Measurements from ENCODE around the gene RGS16. TPM values are rescaled to one million over a fixed set of nuclear protein-coding genes. Genes with fewer than 3 reads are reported as not detected.

RGS16 gene
- total RNA-seq, 1 donor from 2014 or later = 9.7 TPM

DNA sequence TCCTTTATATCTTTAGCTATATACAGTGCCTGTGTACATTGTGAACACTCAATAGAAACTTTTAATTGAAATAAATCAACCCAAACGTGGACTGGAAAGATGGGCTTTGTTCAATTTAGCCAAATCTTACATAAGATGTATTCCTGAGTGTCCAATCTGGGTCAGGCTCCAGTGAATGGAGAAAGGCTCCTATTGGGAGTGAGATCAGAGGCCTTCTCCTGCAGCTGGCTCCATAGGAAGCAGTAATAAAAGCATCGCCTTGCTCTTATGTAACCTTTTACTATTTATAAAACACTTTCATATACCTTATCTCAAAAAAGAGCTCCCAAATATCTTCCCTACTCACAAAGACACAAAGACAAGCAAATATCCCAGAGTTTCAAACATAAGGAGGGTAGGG is 24.9 kb upstream of the RGS16 start:
- no peaks in the 10 kb centered on the region for H3K27me3 Mint-ChIP-seq
- no peak overlapping the region for H3K27ac Mint-ChIP-seq
- no peak for DNase-seq (ENCODE audit: extremely low spot score, unreplicated experiment)
- peaks cover 64% of the 10 kb centered on the region for H3K4me1 Mint-ChIP-seq (ENCODE audit: unreplicated experiment)
- H3K4me3 Mint-ChIP-seq = no peak overlapping the region
- no peaks in the 10 kb centered on the region for H3K36me3 Mint-ChIP-seq
- H3K9me3 Mint-ChIP-seq = no peaks in the 10 kb centered on the region
- TF ChIP-seq CTCF (conservative IDR thresholded peaks at IDR 0.05) = no peak

- no peak overlapping the region for H3K4me3 Mint-ChIP-seq
- no peak for DNase-seq (ENCODE audit: extremely low spot score, unreplicated experiment)
- no peaks in the 10 kb centered on the region for H3K36me3 Mint-ChIP-seq
- TF ChIP-seq CTCF (conservative IDR thresholded peaks at IDR 0.05) = no peak
- H3K27ac Mint-ChIP-seq = no peak overlapping the region
- peaks cover 60% of the 10 kb centered on the region for H3K4me1 Mint-ChIP-seq (ENCODE audit: unreplicated experiment)
- no peaks in the 10 kb centered on the region for H3K9me3 Mint-ChIP-seq
- H3K27me3 Mint-ChIP-seq = peaks cover 3% of the 10 kb centered on the region
Observed at GRCh38 chr1:182628657-182629056, 24.5 kb upstream of the RGS16 start.

GRCh38 chr1:182627622-182628021 is 23.4 kb upstream of the RGS16 start:
- Mint-ChIP-seq H3K4me1 (ENCODE audit: unreplicated experiment) (peaks cover 56% of the 10 kb centered on the region), H3K36me3 (no peaks in the 10 kb centered on the region), H3K27me3 (peaks cover 3% of the 10 kb centered on the region), H3K9me3 (no peaks in the 10 kb centered on the region), H3K27ac (no peak overlapping the region), H3K4me3 (no peak overlapping the region)
- no peak for DNase-seq (ENCODE audit: extremely low spot score, unreplicated experiment)
- TF ChIP-seq CTCF (conservative IDR thresholded peaks at IDR 0.05) = no peak

DNA sequence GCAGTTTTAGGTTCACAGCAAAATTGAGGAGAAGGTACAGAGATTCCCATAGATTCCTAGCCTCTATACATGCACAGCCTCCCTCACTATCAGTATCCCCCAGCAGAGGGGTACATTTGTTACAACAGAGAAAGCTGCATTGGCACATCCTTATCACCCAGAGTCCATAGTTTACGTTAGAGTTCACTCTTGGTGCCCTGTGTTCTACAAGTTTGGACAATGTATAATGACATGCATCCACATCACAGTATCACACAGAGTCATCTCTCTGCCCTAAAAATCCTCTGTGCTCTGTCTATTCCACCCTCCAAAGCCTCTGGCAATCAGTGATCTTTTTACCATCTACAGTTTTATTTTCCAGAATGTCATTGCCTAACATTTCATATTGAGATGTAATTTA is 22.3 kb upstream of the RGS16 start:
- peaks cover 3% of the 10 kb centered on the region for H3K27me3 Mint-ChIP-seq
- no peak for TF ChIP-seq CTCF (conservative IDR thresholded peaks at IDR 0.05)
- peaks cover 48% of the 10 kb centered on the region for H3K4me1 Mint-ChIP-seq (ENCODE audit: unreplicated experiment)

DNA sequence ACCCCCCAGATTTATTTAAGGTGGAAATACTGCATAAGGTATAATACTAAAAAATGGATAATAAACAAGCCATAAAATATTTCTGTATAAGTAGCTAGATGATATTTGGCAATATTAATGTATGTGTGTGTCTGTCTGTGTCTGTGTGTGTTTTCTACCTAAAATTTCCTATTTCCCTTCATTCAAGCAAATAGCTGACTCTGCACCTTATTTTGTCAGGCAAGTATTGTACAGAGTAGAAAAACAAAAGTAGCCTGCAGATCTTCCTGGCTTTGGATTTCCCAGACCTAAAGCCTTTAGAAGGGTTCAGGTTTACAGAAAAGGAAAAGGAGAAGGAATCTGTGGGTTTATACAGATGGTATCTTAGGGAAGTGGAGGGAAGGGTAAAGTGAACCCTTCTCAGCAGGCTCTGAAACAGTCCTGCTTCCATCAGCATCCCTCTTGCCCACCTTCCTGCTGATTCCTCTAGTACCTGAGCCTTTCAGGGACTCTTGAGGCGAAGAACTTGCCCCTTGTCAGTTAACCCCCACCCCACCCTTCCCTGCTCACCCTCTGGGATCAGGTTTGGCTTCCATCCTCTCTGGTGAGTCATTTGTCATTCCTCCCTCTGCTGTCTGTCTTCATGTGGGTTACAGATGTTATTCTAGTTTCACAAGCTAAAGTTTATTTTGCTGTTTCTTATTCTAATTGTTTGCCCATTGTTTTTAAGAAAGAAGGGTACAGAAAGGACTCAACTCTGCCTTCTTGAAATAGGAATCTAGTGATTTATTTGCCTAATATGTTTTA is 21.7 kb upstream of the RGS16 start:
- H3K27me3 Mint-ChIP-seq = peaks cover 3% of the 10 kb centered on the region
- H3K36me3 Mint-ChIP-seq = no peaks in the 10 kb centered on the region
- H3K9me3 Mint-ChIP-seq = no peaks in the 10 kb centered on the region
- no peak for DNase-seq (ENCODE audit: extremely low spot score, unreplicated experiment)
- no peak overlapping the region for H3K27ac Mint-ChIP-seq
- no peak overlapping the region for H3K4me3 Mint-ChIP-seq
- no peak for TF ChIP-seq CTCF (conservative IDR thresholded peaks at IDR 0.05)
- H3K4me1 Mint-ChIP-seq (ENCODE audit: unreplicated experiment) = peaks cover 44% of the 10 kb centered on the region

More for the DNA sequence above, 22.3 kb upstream of the RGS16 start:
- no peak for DNase-seq (ENCODE audit: extremely low spot score, unreplicated experiment)
- H3K4me3 Mint-ChIP-seq = no peak overlapping the region
- no peak overlapping the region for H3K27ac Mint-ChIP-seq
- no peaks in the 10 kb centered on the region for H3K9me3 Mint-ChIP-seq
- H3K36me3 Mint-ChIP-seq = no peaks in the 10 kb centered on the region
